Cardiac ventricle fibroblast (primary cell): Measurements from ENCODE around the gene FLG. TPM values are rescaled to one million over a fixed set of nuclear protein-coding genes. Genes with fewer than 3 reads are reported as not detected.

ENCODE experiments used
- total RNA-seq: library from RNA; depleted of rRNA; stranded (reverse); fragments of >200 nt; gene quantifications from 2 replicates; pipeline ENCODE4 v1.2.3, GENCODE V29; 2015

The FLG gene
- total RNA-seq, result not detected in 2 replicates

DNA sequence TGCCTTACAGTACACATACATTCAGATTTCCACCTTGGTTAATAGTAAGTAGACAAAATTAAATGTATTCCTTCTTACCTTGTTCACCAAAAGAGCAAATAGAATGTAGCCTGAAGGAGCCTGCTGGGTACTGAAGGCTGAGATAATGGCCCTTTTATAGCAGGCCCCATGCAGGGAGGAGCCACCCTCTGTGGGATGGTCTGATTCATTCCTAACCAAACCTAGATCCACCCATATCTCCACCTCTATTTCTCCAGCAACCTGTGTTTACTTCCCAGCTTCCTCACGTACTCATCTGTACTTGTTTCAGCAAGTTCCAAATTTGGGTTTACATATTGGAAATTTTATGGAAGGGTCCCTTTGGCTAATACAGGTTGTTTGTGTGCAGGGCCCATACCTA is at the start of gene FLG:
FLG (minus strand) TSS at position 129 of the 400 bp plus-strand sequence. CDS start 9,783 bp downstream, outside the sequence.

DNA sequence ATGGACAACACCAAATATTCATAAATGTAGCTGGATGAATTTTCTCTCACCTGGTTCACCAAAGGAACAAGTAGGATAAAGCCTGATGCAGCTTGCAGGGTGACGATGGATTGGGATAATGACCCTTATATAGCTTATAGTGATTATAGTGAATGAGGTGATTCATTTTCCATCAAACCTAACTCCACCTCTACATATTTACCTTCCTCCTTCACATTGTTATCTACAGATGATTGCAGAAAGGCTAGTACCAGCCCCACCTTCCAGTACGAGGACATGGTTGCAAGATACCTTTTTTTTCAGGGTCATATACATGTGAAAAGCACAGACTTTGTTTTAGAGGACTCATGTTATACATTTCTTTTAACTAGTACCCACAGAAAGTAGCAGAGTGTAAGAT is 34.9 kb upstream of the FLG start, which contains the start of gene FLG2:
FLG2 (minus strand) TSS at position 101 of the 400 bp plus-strand sequence. CDS start 1,122 bp downstream, outside the sequence.

Other genes starting within 250 kb of the FLG start
- not detected in 2 replicates for gene TCHHL1, start 236.2 kb downstream of the FLG start, total RNA-seq
- 0.06 TPM in 1 of 2 replicates, not detected in the other for gene TCHH, start 209.8 kb downstream of the FLG start, total RNA-seq
- gene RPTN, start 166.0 kb downstream of the FLG start, total RNA-seq, result not detected in 2 replicates
- gene HRNR, start 101.0 kb downstream of the FLG start, total RNA-seq, result not detected in 2 replicates
- gene FLG2, start 34.8 kb upstream of the FLG start, total RNA-seq, result not detected in 2 replicates
- gene CRNN, start 89.0 kb upstream of the FLG start, total RNA-seq, result not detected in 2 replicates
- gene LCE5A, start 185.6 kb upstream of the FLG start, total RNA-seq, result not detected in 2 replicates
- not detected in 2 replicates for gene CRCT1, start 189.2 kb upstream of the FLG start, total RNA-seq
- gene LCE3E, start 241.5 kb upstream of the FLG start, total RNA-seq, result not detected in 2 replicates